Hepatic stellate cell (primary cell): ENCODE results near the gene FOXK2.

ENCODE experiments used
- DNase-seq: peaks from one replicate; pipeline ENCODE4 v3.0.0; 2011; ENCODE audit warnings: low spot score

The FOXK2 gene

DNA sequence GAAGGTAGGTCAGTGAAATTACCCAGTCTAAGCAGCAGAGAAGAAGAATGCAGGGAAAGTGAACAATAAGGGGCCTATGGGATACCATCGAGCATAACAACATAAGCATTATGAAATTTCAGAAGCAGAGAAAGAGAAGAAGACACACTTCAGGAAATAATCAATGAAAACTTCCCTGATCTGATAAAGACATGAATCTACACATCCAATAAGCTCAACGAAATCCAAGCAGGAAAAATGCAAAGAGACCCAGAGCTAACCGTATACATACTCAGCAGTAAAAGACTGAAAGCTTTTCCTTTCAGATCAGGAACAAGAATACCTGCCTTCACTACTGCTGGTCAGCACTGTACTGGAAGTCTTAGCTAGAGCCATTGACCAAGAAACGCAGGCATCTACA is 90.1 kb downstream of the FOXK2 start:
- no peak for DNase-seq

GRCh38 chr17:82611140-82612058 is 91.9 kb downstream of the FOXK2 start:
- no peak for DNase-seq

DNA sequence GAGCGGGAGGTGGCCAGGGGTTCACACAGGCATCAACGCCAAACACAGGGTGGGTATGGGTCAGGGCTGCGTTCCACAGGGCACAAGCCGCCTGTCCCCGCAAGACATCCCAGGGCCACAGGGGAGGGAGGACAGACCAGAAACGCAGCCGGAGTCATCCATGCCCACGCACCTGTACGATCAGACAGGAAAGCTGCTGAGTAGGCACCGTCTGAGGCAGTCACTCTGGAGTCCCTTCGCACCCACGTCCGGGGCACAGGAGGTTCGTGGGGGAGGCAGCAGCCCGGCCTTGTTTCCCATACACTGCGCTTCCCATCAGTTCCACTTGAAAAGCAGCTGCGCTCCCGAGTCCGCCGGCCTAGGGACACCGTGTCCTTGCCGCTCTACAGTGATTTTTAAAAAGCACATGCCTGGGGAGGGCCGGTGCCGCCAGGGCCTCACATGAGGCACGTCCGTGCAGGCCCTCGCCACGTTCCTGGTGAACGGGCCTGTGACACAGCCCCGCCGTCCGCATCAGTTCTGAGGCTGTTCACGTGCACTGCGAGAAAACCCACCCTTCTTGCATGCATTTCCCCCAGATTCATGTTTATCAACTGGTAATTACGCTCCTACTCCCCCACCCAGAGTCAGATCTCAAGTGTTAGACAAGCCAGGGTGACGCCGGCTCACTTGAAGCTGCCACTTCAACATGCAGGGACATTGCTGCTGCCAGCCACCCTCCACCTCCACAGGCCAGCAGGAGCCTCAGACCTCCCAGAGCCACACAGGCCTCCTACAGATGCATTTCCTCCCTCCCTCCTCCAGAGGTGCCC is 94.0 kb downstream of the FOXK2 start:
- DNase-seq: no peak

- DNase-seq: no peak
Measured at GRCh38 chr17:82614095-82614631, 94.6 kb downstream of the FOXK2 start.

DNA sequence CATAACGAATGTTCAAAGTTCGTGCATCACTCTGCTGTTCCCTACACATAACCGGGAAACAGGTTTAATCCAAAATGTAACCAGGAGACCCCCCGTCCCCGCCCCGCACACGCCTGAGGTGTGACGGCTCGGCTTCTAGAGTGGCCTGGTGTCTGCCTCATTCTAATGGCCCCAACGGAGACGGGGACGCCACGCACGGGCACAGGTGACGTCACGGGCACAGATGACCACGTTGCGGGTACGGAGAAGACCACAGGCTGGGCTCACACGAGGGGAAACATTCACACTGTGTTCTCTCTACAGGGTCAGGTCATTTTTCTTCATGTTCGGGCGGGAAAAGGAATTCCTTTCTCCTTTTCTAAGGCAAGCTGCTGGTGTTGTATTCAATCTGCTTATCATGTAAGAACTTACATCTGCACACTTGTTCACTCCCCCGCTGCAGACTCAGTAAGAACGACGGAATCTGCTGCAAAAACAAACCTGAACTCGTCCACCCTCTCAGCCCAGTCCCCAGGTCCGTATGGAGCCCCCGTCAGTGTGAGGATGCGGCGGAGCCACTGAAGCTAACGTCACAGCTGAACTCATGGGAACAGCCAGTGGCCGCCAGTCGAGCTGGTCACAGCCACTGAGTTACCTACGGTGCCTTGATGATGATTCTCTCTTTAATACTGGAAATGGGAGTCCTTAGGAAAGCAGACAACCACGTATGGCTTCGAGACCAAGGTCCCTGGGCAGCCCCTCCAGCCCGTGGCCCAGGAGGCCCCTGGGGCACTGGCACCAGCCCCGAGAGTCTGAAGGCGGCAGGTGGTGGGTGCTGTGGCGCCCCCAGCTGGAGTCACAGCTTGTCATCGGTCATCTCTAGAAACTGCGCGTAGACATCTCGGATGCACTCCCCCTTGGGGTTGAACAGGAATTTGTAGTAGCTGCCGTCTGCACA is 95.8 kb downstream of the FOXK2 start:
- no peak for DNase-seq

- no peak for DNase-seq
Measured at GRCh38 chr17:82616021-82616711, 96.6 kb downstream of the FOXK2 start.

DNA sequence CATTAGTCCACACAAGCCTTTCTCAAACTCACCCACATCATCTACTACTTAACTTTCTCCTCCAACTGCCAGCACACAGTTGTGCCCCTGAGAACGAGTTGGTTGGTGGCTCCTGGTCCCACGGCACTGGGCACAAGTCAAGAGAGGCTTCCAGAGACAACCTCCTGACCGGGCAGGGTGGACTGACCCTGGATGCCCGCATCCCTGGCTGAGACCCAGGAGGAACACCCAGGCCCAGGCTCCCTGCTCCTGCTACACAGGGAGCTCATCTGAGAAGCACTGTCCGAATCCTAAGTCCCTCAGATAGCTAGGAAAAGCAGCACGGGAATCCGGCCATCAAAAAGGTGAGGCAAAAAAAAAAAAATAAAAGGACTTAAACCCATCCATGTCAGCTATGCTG is 99.7 kb downstream of the FOXK2 start:
- DNase-seq: no peak

GRCh38 chr17:82619641-82620040 is 100.1 kb downstream of the FOXK2 start:
- no peak for DNase-seq

GRCh38 chr17:82623707-82624106 is 104.2 kb downstream of the FOXK2 start:
- DNase-seq: no peak

DNA sequence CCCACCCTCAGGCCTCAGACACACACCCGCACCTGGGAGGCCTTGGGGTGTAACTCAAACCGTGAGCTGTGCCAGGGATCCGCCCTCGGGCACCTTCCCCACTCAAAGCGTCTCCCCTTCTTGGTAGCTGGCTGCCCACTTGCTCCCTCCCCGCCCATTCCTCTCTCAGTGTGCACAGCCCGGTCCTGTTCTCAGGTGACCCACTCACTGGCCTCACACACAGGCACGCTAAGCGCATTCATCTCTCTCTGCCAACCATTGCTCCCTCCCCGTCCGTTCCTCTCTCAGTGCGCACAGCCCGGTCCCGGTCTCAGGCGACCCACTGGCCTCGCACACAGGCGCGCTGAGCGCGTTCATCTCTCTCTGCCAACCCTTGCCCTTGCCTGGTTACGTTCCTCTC is 107.9 kb downstream of the FOXK2 start:
- no peak for DNase-seq

GRCh38 chr17:82629748-82630147 is 110.2 kb downstream of the FOXK2 start:
- DNase-seq: no peak

- DNase-seq: no peak
Measured at GRCh38 chr17:82630212-82630611, 110.7 kb downstream of the FOXK2 start.

- no peak for DNase-seq
Measured at GRCh38 chr17:82631544-82631943, 112.0 kb downstream of the FOXK2 start.

DNA sequence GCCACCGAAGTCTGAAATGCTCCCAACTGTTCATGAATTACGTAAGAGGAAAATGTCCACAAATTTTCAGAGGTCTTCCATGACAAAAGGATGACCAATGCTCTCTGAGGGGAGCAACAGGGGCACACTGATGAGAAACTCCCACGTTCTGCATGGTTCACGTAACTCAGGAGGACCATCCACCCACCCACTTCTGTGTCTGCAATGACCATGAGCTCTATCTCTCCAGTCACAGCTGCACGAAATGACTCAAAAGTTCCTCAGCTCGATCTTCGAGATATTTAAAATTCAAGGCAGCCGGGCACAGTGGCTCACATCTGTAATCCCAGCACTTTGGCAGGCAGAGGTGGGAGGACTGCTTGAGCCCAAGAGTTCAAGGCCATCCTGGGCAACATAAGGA is 112.9 kb downstream of the FOXK2 start:
- DNase-seq: no peak

DNA sequence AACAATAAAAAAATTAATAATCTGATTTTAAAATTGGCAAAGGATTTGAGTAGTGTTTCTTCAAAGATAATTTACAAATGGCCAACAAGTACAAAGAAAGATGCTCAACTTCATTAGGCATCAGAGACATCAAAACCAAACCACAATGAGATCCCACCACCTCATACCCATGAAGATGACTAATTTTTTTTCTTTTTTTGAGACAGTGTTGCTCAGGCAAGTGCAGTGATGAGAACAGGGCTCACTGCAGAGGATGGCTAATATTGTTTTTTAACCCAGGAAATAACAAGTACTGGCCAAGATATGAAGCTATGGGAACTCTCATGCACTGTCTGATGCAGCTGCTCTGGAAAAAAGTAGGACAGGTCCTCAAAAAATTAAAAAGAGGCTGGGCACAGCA is 113.8 kb downstream of the FOXK2 start:
- no peak for DNase-seq

GRCh38 chr17:82636626-82637598 is 117.4 kb downstream of the FOXK2 start:
- DNase-seq: no peak

DNA sequence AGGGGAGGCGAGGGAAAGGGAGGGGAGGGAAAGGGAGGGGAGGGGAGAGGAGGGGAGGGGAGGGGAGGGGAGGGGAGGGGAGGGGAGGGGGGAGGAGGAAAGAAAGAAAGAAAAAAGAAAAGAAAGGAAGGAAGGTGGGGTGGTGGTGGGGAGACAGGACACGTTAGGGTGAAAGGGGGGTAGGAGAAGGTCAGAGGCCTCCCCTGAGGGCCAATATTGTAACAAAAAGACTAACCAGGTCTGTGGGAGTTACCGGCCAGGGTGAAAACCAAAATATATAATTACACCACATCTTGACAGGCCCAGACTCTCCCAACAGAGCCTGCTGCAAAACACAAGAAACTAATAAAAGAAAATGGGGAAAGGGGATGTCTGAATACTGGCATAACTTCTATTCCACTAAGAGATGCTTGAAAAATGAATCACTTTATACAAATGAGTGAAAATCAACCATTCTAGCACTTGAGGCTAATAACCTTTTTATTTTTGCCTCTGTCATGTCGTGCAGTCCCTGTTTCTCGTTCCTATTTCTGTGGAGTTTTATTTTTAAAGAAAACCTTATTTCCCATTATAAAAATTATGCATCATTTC is 118.7 kb downstream of the FOXK2 start:
- no peak for DNase-seq

DNA sequence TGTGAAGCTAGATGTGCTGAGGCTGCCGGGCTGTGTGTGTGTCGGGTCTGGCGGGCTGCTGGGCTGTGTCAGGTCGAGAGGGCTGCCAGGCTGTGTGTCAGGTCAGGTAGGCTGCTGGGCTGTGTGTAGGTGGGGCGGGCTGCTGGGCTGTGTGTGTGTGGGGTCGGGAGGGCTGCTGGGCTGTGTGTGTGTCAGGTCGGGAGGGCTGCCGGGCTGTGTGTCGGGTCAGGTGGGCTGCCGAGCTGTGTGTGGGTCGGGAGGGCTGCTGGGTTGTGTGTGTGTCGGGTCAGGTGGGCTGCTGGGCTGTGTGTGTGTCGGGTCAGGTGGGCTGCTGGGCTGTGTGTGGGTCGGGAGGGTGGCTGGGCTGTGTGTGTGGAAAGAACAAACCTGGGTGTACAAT is 120.1 kb downstream of the FOXK2 start:
- no peak for DNase-seq

- DNase-seq: no peak
Measured at GRCh38 chr17:82640036-82640435, 120.5 kb downstream of the FOXK2 start.

DNA sequence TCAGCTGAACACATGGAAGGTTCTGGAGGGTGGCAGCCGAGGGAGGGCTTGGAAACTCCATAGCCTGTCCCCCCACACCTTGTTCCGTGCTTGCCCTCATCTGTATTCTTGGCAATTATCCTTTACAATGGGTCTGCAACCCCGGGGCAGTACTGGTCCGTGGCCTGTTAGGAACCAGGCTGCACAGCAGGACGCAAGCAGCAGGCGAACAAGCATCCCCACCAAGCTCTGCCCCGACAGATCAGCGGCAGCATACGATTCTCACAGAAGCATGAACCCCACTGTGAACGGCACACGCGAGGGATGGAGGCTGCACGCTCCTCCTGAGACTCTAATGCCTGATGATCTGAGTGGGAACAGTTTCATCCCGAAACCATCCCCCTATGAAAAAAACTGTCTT is 122.5 kb downstream of the FOXK2 start:
- DNase-seq: no peak
